Endothelial cell of umbilical vein (primary cell): Measurements from ENCODE around the gene IL17RB. TPM values are rescaled to one million over a fixed set of nuclear protein-coding genes. Genes with fewer than 3 reads are reported as not detected.

Experiments used
- BruUV-seq: library from RNA; stranded (reverse); fragments of 400-500 nt; replicated peaks from 2 replicates; lab custom pipeline; 2021; lab: Mats Ljungman, UMichigan
- CTCF ChIA-PET: fragments of 300-600, 350-600 bp; sonication (Branson Sonifier 250); formaldehyde crosslinking; loops from one replicate; lab custom pipeline; 2021; ENCODE audit warnings: antibody characterized with exemption, inconsistent platforms; lab: Charles Lee
- POLR2A ChIA-PET: fragments of 300-600, 350-600 bp; sonication (Branson Sonifier 250); formaldehyde crosslinking; loops from one replicate; lab custom pipeline; 2021; ENCODE audit warnings: antibody characterized with exemption, inconsistent platforms; lab: Charles Lee
- DNase-seq: peaks from one replicate; pipeline ENCODE4 v3.0.0-alpha.2; 2011; ENCODE audit warnings: low read depth, low spot score
- FAIRE-seq: peaks from 2 replicates; lab custom pipeline; 2011; peaks lifted over from hg19 to GRCh38; lab: Jason Lieb, UNC
- H2AFZ ChIP-seq: 2 replicates; pipeline ENCODE4 v1.6.0; 2012; ENCODE audit warnings: low read depth, low read length, control low read depth, inconsistent platforms
- H3K27ac ChIP-seq: 2 replicates; pipeline ENCODE4 v1.5.1; 2011; ENCODE audit warnings: low read depth, mild to moderate bottlenecking, control low read depth, low read length, moderate library complexity; ENCODE audit not compliant: insufficient read depth
- H3K27me3 ChIP-seq, 2 experiments: 2 replicates each; pipeline versions ENCODE4 v1.6.0 to v1.6.1; 2011; ENCODE audit warnings: low read length in 2 of 2, mixed read lengths in 1 of 2; ENCODE audit not compliant: control insufficient read depth in 2 of 2, insufficient read depth in 2 of 2
- H3K36me3 ChIP-seq, 2 experiments: 2 replicates in 1 of 2; 3 replicates in 1 of 2; pipeline ENCODE4 v1.5.1; 2011; ENCODE audit warnings: low read length in 2 of 2, mild to moderate bottlenecking in 1 of 2, moderate library complexity in 1 of 2; ENCODE audit not compliant: control insufficient read depth in 2 of 2, insufficient read depth in 2 of 2; ENCODE audit errors: extremely low read depth in 1 of 2
- H3K4me1 ChIP-seq: 3 replicates; pipeline ENCODE4 v1.5.1; 2011; ENCODE audit warnings: mild to moderate bottlenecking, low read length; ENCODE audit not compliant: control insufficient read depth, insufficient read depth; ENCODE audit errors: extremely low read depth
- H3K4me2 ChIP-seq: 2 replicates; pipeline ENCODE4 v1.6.1; 2011; ENCODE audit warnings: low read length, control low read depth, mixed read lengths; ENCODE audit not compliant: insufficient read depth
- H3K4me3 ChIP-seq, 3 experiments: fragments of 200-600 bp in 1 of 3; sonication (generic), shearing (Covaris generic) in 1 of 3; replicated peaks in 1 of 3; 2 replicates each; pipeline ENCODE4 v1.5.1; 2011 to 2016; ENCODE audit warnings: control low read depth in 3 of 3, low read length in 3 of 3, mild to moderate bottlenecking in 2 of 3, inconsistent platforms in 1 of 3, low read depth in 1 of 3, moderate library complexity in 1 of 3; ENCODE audit not compliant: insufficient read depth in 1 of 3
- H3K79me2 ChIP-seq: 2 replicates; pipeline ENCODE4 v1.6.0; 2012; ENCODE audit warnings: low read length, inconsistent platforms; ENCODE audit not compliant: control insufficient read depth, insufficient read depth
- H3K9ac ChIP-seq: replicated peaks from 2 replicates; pipeline ENCODE3; 2011; ENCODE audit warnings: low read length, control low read depth; ENCODE audit not compliant: insufficient read depth; ENCODE audit errors: extremely low read depth
- H3K9me1 ChIP-seq: replicated peaks from 3 replicates; pipeline ENCODE4 v1.6.0; 2011; ENCODE audit warnings: mild to moderate bottlenecking, low read length; ENCODE audit not compliant: control insufficient read depth, insufficient read depth; ENCODE audit errors: extremely low read depth
- H3K9me3 ChIP-seq: replicated peaks from 2 replicates; pipeline ENCODE4 v1.5.1; 2012; ENCODE audit warnings: low read length, inconsistent platforms; ENCODE audit not compliant: control insufficient read depth, insufficient read depth
- H4K20me1 ChIP-seq: replicated peaks from 2 replicates; pipeline ENCODE3; 2011; ENCODE audit warnings: mild to moderate bottlenecking, low read length; ENCODE audit not compliant: control insufficient read depth, insufficient read depth; ENCODE audit errors: extremely low read depth
- CTCF ChIP-seq, 2 donors: IDR thresholded peaks; 1 replicate in 1 of 2; 2 replicates in 1 of 2; pipeline ENCODE4 v1.5.1; 2011; ENCODE audit warnings: low read length in 2 of 2, mild to moderate bottlenecking in 2 of 2, moderate library complexity in 2 of 2, control low read depth in 1 of 2, inconsistent platforms in 1 of 2, low read depth in 1 of 2; ENCODE audit not compliant: insufficient read depth in 1 of 2; ENCODE audit errors: extremely low read depth in 1 of 2
- EZH2 ChIP-seq: IDR thresholded peaks from 2 replicates; pipeline ENCODE4 v1.6.1; 2012; ENCODE audit warnings: borderline replicate concordance, low read depth, mild to moderate bottlenecking, moderate library complexity, low read length, inconsistent platforms; ENCODE audit not compliant: severe bottlenecking
- FOS ChIP-seq: IDR thresholded peaks from 2 replicates; pipeline ENCODE4 v1.6.1; 2011; ENCODE audit warnings: mild to moderate bottlenecking, low read length, moderate library complexity, borderline replicate concordance; ENCODE audit not compliant: insufficient read depth
- GATA2 ChIP-seq: IDR thresholded peaks from 2 replicates; pipeline ENCODE4 v1.7.0; 2011; ENCODE audit warnings: low read depth, mild to moderate bottlenecking, moderate library complexity, mixed read lengths, low read length; ENCODE audit not compliant: insufficient read length, insufficient read depth
- JUN ChIP-seq: IDR thresholded peaks from 2 replicates; pipeline ENCODE4 v1.6.1; 2011; ENCODE audit warnings: borderline replicate concordance, low read depth; ENCODE audit not compliant: insufficient read length, insufficient read depth
- MAX ChIP-seq: IDR thresholded peaks from 2 replicates; pipeline ENCODE4 v1.6.1; 2011; ENCODE audit not compliant: insufficient read depth, insufficient read length
- MYC ChIP-seq: IDR thresholded peaks from one replicate; pipeline ENCODE4 v1.6.1; 2011; ENCODE audit warnings: mild to moderate bottlenecking, low read depth, low read length
- POLR2A ChIP-seq: IDR thresholded peaks from 2 replicates; pipeline ENCODE4 v1.6.1; 2012; ENCODE audit warnings: low read depth, mild to moderate bottlenecking, control low read depth, low read length
- POLR2AphosphoS5 ChIP-seq: IDR thresholded peaks from 2 replicates; pipeline ENCODE4 v1.6.1; 2012; ENCODE audit warnings: low read depth, mild to moderate bottlenecking, control low read depth, low read length, moderate library complexity; ENCODE audit not compliant: insufficient read depth
- dilution Hi-C: fragments of 300-500 bp; cut with MboI; formaldehyde crosslinking; loops from one replicate; pipeline ENCODE4 v1.15.0; 2019; ENCODE audit warnings: low sequenced_read_pairs; ENCODE audit not compliant: extremely low pct_ligation_motif_present
- intact Hi-C: fragments of 100-400 bp; cut with micrococcal nuclease; formaldehyde crosslinking; loops from one replicate; pipeline ENCODE4 v1.10.0; 2022
- polyA plus RNA-seq, 4 experiments: library from polyadenylated mRNA; depleted of rRNA in 3 of 4; stranded (reverse) in 3 of 4; unstranded in 1 of 4; fragments of >200 nt; gene quantifications; 2 replicates each; pipeline versions ENCODE4 v1.2.1 to v1.2.3, GENCODE V29; 2011 to 2012; ENCODE audit warnings: missing spikeins in 1 of 4
- total RNA-seq: library from RNA; stranded (reverse); gene quantifications from 2 replicates; pipeline ENCODE4 v1.2.3, GENCODE V29; 2021

The IL17RB gene
- total and polyA plus RNA-seq, 2 donors (not counting 3 experiments of a cell fraction or from before 2014, with no cell fraction given), result 0.04 TPM; not detected in 1

- no peak overlapping the region for H2AFZ ChIP-seq
- H3K27me3 ChIP-seq, result peaks cover 22 to 31% of the 10 kb centered on the region in 2 experiments
- FAIRE-seq (no peak), DNase-seq (no peak)
- POLR2A ChIA-PET, result no interaction called here
- intact Hi-C loops, result no loop called here
- H3K9ac ChIP-seq, result no peak overlapping the region
- BruUV-seq, result no TSS peak
- no peaks in the 10 kb centered on the region for H3K36me3 ChIP-seq
- H3K9me1 ChIP-seq, result no peaks in the 10 kb centered on the region
- TF ChIP-seq POLR2A, result no peak
- no peak for TF ChIP-seq GATA2
- no peak for TF ChIP-seq CTCF (IDR thresholded peaks at IDR 0.05; ENCODE audit: extremely low read depth in 1 of 2, insufficient read depth in 1 of 2, low read depth in 1 of 2, low read length in 2 of 2)
- TF ChIP-seq EZH2, result no peak
- TF ChIP-seq FOS, result no peak
- TF ChIP-seq MAX, result no peak
- TF ChIP-seq POLR2AphosphoS5, result no peak
- no peak for TF ChIP-seq JUN
- TF ChIP-seq MYC, result no peak
- dilution Hi-C loops, result no loop called here
- H3K4me2 ChIP-seq, result no peak overlapping the region
- CTCF ChIA-PET, result no interaction called here
- no peaks in the 10 kb centered on the region for H4K20me1 ChIP-seq
- H3K79me2 ChIP-seq, result no peaks in the 10 kb centered on the region
- H3K27ac ChIP-seq, result no peak overlapping the region
- H3K9me3 ChIP-seq, result no peaks in the 10 kb centered on the region
- H3K4me3 ChIP-seq, result no peak overlapping the region
- H3K4me1 ChIP-seq, result no peaks in the 10 kb centered on the region
These were observed 3.5 kb downstream of the IL17RB start for GRCh38 chr3:53849916-53850315.
